ENCODE measurements around the gene PACSIN2. TPM values are rescaled to one million over a fixed set of nuclear protein-coding genes. Genes with fewer than 3 reads are reported as not detected.

Gene PACSIN2
- total RNA-seq, 1 donor from 2014 or later = 95.5 TPM

DNA sequence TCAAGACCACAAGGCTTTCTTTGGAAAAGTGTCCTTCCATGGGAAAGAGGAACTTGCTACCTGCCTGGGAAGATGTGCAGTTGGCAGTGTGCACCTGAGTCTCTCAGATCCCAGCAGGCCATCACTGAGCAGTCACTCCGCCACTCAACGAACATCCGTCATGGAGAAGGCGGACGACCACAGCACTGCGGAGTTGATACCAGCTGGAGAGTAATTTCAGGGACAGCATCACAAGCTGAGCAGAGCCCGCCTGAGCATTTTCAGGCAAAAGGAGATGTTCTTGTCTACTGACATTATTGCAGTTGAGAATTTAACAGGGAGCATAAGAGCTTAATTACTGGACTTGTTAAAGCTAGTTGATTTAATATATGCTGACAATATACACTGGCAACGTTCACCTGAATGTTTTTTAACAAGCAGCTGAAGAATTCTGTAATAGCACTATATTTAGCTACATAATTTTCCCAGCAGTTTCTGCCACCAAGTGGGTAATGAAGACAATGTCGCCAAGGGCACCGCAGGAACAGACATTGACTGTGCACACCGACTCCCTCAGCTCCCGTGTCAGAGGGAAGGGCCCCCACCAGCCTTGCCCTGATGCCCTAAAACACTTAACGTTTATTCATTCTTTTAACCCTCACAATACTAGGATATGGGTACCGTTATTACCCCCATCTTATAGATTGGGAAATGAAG, 105.4 kb downstream of the PACSIN2 start:
- no peak for DNase-seq (ENCODE audit: low spot score in 2 of 2)
- intact Hi-C loops (cut with DNase I) = loop anchor here (2.0 to 5.0 kb wide), 2 partner anchors 38 to 105 kb away; partner anchors contain the start of gene PACSIN2
- Histone ChIP-seq H3K27me3 (no peaks in the 10 kb centered on the region), H3K9me3 (no peaks in the 10 kb centered on the region), H3K4me1 (peaks cover 30 to 46% of the 10 kb centered on the region in 2 donors), H3K36me3 (peaks cover 5 to 12% of the 10 kb centered on the region in 2 donors), H3K4me3 (no peak overlapping the region), H3K27ac (peak overlapping the region; percentile 66 to 87)
- TF ChIP-seq, protein P1, sequence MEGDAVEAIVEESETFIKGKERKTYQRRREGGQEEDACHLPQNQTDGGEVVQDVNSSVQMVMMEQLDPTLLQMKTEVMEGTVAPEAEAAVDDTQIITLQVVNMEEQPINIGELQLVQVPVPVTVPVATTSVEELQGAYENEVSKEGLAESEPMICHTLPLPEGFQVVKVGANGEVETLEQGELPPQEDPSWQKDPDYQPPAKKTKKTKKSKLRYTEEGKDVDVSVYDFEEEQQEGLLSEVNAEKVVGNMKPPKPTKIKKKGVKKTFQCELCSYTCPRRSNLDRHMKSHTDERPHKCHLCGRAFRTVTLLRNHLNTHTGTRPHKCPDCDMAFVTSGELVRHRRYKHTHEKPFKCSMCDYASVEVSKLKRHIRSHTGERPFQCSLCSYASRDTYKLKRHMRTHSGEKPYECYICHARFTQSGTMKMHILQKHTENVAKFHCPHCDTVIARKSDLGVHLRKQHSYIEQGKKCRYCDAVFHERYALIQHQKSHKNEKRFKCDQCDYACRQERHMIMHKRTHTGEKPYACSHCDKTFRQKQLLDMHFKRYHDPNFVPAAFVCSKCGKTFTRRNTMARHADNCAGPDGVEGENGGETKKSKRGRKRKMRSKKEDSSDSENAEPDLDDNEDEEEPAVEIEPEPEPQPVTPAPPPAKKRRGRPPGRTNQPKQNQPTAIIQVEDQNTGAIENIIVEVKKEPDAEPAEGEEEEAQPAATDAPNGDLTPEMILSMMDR (IDR thresholded peaks at IDR 0.05) = no peak

GRCh38 chr22:42908374-42908746, 106.6 kb downstream of the PACSIN2 start:
- H3K4me1 ChIP-seq = peaks cover 30 to 50% of the 10 kb centered on the region in 2 donors
- peaks cover 5 to 12% of the 10 kb centered on the region in 2 donors for H3K36me3 ChIP-seq
- TF ChIP-seq, protein P1 (IDR thresholded peaks at IDR 0.05) = no peak
- DNase-seq (ENCODE audit: low spot score in 2 of 2) = no peak
- no peaks in the 10 kb centered on the region for H3K9me3 ChIP-seq
- H3K27ac ChIP-seq = peak overlapping the region; percentile 66 to 87
- intact Hi-C loops (cut with DNase I) = loop anchor here (2.0 to 5.0 kb wide), 2 partner anchors 39 to 106 kb away; partner anchors contain the start of gene PACSIN2
- no peaks in the 10 kb centered on the region for H3K27me3 ChIP-seq
- peak overlapping the region in 1 of 2 donors; percentile 9 for H3K4me3 ChIP-seq

DNA sequence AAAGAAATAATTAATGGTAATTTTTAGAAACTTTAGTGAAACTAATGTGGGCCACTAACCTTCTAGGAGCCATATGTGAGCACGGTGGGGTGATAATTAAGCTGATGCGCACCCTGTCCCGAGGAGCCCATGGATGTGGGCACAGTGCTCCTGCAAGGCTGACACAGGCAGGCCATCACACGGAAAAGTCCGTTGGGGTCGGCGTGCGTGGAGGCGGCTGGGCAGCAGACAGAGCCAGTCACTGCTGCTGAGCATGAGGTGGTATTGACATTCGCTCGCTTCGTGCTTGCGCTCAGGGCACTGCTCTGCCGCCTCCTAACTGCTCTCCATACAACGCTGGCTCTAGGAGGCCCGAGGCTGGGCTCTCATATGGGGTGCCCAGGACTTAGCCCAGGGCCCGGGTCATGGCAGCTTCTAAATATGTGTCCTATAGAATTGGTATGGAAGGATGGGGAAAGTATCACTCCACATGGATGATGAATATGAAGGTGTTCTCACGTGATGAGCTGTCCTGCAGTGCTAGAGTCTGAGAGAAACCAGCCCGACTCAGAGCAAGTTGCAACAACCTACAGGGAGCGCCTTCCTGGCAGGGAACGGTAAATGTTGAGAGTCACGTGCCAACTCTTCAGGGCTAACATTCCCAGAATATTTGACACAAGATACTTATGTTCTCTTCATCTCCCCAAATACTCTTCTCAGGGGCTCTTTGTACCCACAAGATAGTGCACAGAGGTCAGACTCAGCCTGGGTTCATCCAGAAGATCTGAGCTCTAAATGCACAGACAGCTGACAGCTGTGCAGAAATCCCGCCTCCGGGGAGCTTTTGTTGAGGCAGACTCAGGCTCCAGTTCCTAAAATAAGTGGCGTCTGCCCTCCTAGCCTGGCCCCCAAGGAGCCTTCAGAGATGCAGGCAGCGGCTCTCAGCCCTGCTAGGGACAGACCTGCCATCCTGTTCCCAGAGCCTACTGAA, 107.3 kb downstream of the PACSIN2 start:
- Histone ChIP-seq H3K27me3 (no peaks in the 10 kb centered on the region), H3K9me3 (no peaks in the 10 kb centered on the region), H3K4me1 (peaks cover 30 to 50% of the 10 kb centered on the region in 2 donors), H3K4me3 (peak overlapping the region in 1 of 2 donors; percentile 9), H3K27ac (peak overlapping the region; percentile 66 to 87), H3K36me3 (peaks cover 5 to 12% of the 10 kb centered on the region in 2 donors)
- no peak for DNase-seq (ENCODE audit: low spot score in 2 of 2)
- intact Hi-C loops (cut with DNase I) = loop anchor here (2.0 to 5.0 kb wide), 2 partner anchors 40 to 107 kb away; partner anchors contain the start of gene PACSIN2
- TF ChIP-seq, protein P1 (IDR thresholded peaks at IDR 0.05) = peak in 1 of 3 experiments; percentile 13

GRCh38 chr22:42906605-42907348, 108.2 kb downstream of the PACSIN2 start:
- H3K27ac ChIP-seq = peak overlapping the region; percentile 66 to 87
- intact Hi-C loops (cut with DNase I) = loop anchor here (5.0 kb wide), 1 partner anchor 41 kb away; no protein-coding TSS in a partner anchor
- TF ChIP-seq, protein P1 (IDR thresholded peaks at IDR 0.05) = no peak

DNA sequence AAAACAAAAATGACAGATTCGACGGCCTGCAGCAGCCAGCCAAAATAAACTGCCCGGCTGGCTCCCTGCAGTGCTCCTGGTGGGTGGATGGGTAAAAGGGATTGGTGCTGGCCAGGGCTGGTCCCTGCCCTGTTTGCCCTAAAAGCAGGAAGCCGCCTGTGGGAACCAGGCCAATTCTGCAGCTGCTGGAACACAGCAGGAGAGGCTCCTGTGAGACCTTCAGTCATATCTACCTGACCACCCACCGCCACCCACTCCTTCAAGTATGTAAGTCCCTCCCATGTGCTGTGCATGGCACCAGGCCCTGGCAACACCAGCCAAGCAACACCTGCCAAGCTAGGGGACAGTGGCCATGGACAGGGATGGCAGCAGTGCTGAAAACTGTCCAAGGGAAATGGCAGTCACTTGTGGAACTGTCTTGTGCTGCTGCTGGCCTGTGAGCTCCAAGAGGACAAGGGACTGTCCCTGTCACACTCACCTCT, 109.2 kb downstream of the PACSIN2 start:
- peaks cover 5 to 16% of the 10 kb centered on the region in 2 donors for H3K36me3 ChIP-seq
- intact Hi-C loops (cut with DNase I) = loop anchor here (5.0 kb wide), 1 partner anchor 42 kb away; no protein-coding TSS in a partner anchor
- no peak overlapping the region for H3K4me3 ChIP-seq
- H3K27ac ChIP-seq = peak overlapping the region; percentile 66 to 87
- no peaks in the 10 kb centered on the region for H3K27me3 ChIP-seq
- DNase-seq (ENCODE audit: low spot score in 2 of 2) = no peak
- H3K4me1 ChIP-seq = peaks cover 30 to 58% of the 10 kb centered on the region in 2 donors
- TF ChIP-seq, protein P1 (IDR thresholded peaks at IDR 0.05) = no peak
- H3K9me3 ChIP-seq = no peaks in the 10 kb centered on the region

More at GRCh38 chr22:42906605-42907348, 108.2 kb downstream of the PACSIN2 start:
- H3K4me1 ChIP-seq = peaks cover 30 to 54% of the 10 kb centered on the region in 2 donors
- peaks cover 5 to 12% of the 10 kb centered on the region in 2 donors for H3K36me3 ChIP-seq
- H3K9me3 ChIP-seq = no peaks in the 10 kb centered on the region
- H3K27me3 ChIP-seq = no peaks in the 10 kb centered on the region
- no peak overlapping the region for H3K4me3 ChIP-seq
- no peak for DNase-seq (ENCODE audit: low spot score in 2 of 2)

Measured in ascending aorta (tissue), 2 donors.